Measurements from ENCODE around the gene TAF8. TPM values are rescaled to one million over a fixed set of nuclear protein-coding genes. Genes with fewer than 3 reads are reported as not detected.
A peak's percentile ranks its signal among the peaks of the same experiment; 100 is the strongest.

TAF8 gene
- polyA plus RNA-seq, 3 donors = 18.0 to 24.0 (median 22.0) TPM

DNA sequence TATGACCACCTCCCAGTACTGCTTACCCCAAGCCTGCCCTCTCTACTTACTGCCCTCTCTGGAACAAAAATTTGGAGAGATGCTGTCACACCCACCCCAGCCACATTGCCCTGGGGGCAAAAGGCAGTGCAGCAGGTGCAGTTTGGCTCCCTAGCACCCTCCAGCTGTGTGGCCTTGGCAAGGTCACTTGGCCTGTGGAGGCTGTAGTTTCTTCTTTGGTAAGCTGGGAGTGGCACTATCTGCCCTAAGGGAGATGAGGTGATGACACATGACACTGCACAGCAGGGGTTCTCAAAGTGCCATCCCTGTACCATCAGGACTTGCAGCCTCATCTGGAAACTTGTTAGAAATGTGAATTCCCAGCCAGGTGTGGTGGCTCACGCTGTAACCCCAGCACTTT is 44.8 kb downstream of the TAF8 start:
- DNase-seq (ENCODE audit: low read depth in 3 of 3, low spot score in 2 of 3) = no peak

DNA sequence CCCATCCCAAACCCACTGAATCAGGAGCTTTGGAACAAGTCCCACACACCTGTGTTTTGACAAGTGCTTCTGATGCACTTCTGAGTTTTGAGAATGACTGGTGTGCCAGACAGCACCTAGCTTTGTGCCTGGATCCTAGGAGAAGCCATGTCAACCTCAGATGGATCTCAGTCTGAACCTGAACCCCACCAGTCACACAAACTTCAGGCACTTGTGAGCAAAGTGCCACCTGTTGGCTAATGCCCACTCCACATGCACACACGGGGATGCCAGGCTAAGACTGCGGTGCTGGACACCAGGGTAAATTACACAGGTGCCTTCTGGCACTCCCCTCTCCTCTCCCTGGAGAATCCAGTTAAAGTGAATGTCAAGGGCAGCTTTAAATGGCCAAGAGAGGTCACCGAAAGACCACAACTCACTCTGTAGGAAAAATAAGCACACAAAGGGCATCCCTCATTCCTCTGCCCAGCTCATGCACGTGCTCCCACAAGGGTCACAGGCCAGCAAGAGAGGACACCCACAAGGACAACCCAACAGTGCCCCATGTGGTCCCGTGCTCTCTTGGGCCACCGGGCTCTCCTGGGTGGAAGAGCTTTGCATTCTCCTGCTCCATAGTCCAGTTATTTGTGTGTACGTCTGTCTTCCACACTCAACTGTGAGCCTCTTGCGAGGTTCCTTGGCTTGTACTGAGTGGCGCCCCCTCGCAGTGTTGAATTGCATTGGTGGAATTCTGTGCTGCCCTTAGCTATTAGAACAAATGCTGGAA is 45.6 kb downstream of the TAF8 start:
- no peak for DNase-seq (ENCODE audit: low read depth in 3 of 3, low spot score in 2 of 3)

DNA sequence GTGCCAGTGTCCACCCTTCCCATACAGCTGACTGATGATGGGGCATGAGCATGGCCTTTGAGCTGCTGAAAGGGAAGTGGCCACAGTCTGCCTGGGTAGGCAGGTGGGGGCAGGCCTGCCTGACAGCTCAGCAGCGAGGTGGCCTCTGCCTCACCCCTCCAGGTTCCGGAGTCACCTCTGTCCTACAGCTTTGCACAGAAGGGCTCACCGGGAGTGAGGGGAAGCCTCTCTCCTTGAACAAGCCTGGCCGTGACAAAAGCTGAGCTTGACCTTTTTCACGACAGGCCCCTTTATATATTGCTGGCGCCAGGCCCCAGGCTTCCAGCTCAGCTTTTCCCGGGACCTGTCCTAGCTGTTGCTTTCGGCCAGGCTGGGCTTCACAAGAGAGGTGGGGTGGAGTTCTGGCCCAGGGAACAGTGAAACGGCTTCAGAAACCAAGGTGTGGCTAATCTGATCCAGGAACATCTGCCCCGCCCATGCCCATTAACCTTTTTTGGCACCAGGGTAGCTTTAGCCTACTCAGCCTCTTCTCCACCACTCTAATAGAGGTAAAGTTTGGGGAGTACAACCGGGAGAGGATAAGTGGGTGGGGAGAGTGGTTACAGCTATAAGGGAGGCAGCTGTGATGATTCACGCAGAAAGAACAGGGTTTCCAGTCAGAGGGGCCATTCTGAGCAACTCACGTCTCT is 49.2 kb downstream of the TAF8 start:
- DNase-seq (ENCODE audit: low read depth in 3 of 3, low spot score in 2 of 3) = no peak

GRCh38 chr6:42100029-42100901 is 49.9 kb downstream of the TAF8 start:
- DNase-seq (ENCODE audit: low read depth in 3 of 3, low spot score in 2 of 3) = no peak

- DNase-seq (ENCODE audit: low read depth in 3 of 3, low spot score in 2 of 3) = no peak
Observed at GRCh38 chr6:42101186-42101657, 50.9 kb downstream of the TAF8 start.

- DNase-seq (ENCODE audit: low read depth in 3 of 3, low spot score in 2 of 3) = no peak
Observed at GRCh38 chr6:42103216-42103615, 52.9 kb downstream of the TAF8 start.

GRCh38 chr6:42103753-42104094 is 53.4 kb downstream of the TAF8 start:
- DNase-seq (ENCODE audit: low read depth in 3 of 3, low spot score in 2 of 3) = no peak

GRCh38 chr6:42104095-42104803 is 53.9 kb downstream of the TAF8 start:
- peak in 1 of 3 donors; percentile 43 for DNase-seq (ENCODE audit: low read depth in 3 of 3, low spot score in 2 of 3)

DNA sequence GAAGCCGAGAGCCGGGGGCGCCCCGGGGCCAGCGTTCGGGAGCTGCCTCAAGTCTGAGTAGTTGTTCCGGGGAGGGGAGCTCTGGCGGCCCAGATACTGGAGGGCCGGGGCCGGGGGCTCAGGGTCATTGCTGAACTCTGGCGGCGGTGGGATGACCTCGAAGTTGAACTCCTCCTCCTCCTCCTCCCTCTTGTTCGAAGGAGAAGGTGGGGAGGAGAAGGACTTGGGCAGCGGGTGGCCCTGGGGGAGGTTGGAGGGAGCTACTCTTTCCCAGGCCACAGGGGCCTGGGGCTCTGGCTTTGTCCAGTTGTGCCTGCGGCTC is 54.4 kb downstream of the TAF8 start:
- DNase-seq (ENCODE audit: low read depth in 3 of 3, low spot score in 2 of 3) = no peak

DNA sequence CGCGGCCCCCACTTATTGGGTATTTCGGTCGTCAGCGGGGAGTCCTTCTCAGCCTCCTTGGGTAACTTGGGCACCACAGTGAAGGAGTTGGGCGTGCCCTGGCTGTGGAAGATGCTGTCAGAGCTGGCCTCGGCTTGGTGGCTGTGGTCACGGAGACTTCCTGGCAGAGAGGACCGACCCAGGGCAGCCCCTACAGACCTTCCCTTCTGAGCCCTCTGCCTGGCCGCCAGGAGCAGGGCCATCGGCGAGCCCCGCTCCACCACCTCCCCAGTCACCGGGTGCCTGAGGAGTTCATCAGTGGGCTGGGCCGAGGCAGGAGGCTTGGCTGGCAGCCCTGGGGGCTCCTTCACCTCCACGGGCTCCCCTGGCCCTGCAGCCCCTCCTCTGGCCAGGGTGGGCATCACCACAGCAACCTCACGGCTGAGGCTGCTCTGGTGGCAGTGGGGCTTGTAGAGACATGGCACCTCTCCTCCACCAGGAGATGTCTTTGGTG is 54.9 kb downstream of the TAF8 start:
- DNase-seq (ENCODE audit: low read depth in 3 of 3, low spot score in 2 of 3) = no peak

- DNase-seq (ENCODE audit: low read depth in 3 of 3, low spot score in 2 of 3) = no peak
Observed at GRCh38 chr6:42105709-42106108, 55.4 kb downstream of the TAF8 start.

DNA sequence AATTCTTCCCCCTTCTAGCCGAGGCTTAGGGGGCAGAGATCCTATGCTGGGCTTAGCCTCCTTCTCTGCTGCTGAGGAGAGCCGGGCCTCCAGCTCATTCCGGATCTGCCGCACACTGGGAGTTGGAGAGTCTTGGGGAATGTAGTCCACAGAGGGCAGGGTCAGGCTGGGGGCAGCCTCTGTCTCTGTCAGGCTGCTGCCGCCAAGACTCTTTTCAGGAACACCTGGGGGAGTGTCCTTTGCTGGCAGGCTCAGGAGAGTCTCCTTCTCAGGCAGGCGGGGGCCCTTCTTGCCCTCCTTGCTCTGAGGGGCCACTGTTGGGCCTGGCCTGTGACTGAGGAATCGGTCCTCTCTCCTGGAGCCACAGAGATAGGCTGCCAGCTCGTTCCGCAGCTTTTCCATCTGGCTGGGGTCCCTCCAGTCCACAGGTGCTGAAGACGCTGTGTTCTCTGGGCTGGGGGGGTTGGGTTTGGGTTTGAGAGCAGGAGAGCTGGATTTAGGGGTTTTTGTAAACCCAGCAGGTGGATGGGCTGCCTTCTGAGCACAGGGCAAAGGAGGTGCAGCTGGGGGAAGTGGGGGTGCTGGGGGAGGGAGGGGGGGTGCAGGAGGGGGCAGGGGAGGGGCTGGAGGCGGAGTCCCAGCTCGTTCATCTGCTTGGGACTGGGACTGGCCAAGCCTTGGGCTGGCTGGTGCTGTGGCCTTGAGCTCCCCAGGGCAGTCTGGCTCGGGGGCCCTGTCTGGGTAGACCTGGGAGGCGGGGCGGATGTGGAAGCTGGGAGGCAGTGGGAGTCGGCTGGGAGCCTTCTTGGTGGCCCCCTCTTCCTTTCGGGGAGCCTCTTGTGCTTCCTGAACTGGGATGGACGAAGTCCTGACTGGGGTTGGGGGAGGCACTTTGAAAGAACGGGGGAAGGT is 56.0 kb downstream of the TAF8 start:
- DNase-seq (ENCODE audit: low read depth in 3 of 3, low spot score in 2 of 3) = no peak

- DNase-seq (ENCODE audit: low read depth in 3 of 3, low spot score in 2 of 3) = no peak
Observed at GRCh38 chr6:42108071-42108470, 57.7 kb downstream of the TAF8 start.

- DNase-seq (ENCODE audit: low read depth in 3 of 3, low spot score in 2 of 3) = no peak
Observed at GRCh38 chr6:42110683-42111082, 60.4 kb downstream of the TAF8 start.

- DNase-seq (ENCODE audit: low read depth in 3 of 3, low spot score in 2 of 3) = no peak
Observed at GRCh38 chr6:42112351-42112750, 62.0 kb downstream of the TAF8 start.

- no peak for DNase-seq (ENCODE audit: low read depth in 3 of 3, low spot score in 2 of 3)
Observed at GRCh38 chr6:42113936-42114636, 63.8 kb downstream of the TAF8 start.

- no peak for DNase-seq (ENCODE audit: low read depth in 3 of 3, low spot score in 2 of 3)
Observed at GRCh38 chr6:42117843-42118161, 67.5 kb downstream of the TAF8 start.

DNA sequence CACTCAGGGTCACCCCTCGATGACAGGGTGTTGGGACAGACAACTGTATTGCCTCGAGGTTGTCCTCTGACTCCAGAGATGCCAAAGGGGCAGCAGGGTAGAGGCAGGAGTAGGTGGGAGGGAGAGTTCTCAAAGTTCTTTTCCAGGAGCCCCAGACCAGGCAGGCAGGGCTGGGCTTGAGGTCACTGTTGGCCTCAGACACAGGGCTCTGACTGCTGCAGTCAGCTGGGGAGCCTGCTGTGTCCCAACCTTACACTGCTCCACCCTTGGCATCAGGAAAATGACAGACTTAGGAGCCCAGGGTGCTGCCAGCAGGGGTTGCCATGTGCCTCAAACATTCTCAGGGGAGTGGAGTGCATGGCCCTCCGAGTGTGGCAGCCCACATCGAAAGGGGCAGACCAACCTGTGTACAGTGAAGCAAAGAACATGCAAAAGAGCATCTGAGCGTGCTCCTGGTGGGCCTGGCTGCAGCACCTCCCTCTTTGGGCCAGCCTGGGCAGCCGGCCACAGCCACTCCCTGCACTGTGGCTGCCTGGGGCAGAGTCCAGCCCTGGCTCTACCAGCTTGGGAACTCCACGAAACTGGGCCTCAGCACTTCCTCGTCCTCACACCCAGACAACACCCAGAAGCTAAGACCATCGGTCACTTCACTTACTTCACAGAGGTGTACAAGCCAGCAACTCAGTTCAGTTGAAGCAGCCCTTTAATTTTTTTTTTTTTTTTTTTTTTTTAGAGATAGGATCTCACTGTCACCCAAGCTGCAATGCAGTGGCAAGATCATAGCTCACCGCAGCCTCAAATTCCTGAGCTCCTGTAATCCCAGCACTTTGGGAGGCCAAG is 68.1 kb downstream of the TAF8 start:
- DNase-seq (ENCODE audit: low read depth in 3 of 3, low spot score in 2 of 3) = no peak

Measured in right renal cortex interstitium (tissue), 3 donors.